HCT116 (cell line): Measurements from ENCODE around the gene INPP5D. TPM values are rescaled to one million over a fixed set of nuclear protein-coding genes. Genes with fewer than 3 reads are reported as not detected.

Experiments
- ATAC-seq: fragments of 200-7000 bp; cut with Tn5 transposase; 2 replicates; pipeline ENCODE4 v1.9.1; 2020; ENCODE audit warnings: mild to moderate bottlenecking, moderate library complexity
- BruUV-seq: library from RNA; stranded (reverse); fragments of 400-500 nt; replicated peaks from 2 replicates; lab custom pipeline; 2021; lab: Mats Ljungman, UMichigan
- CTCF ChIA-PET: fragments of 300-600 bp; sonication (Branson Sonifier 250); formaldehyde crosslinking; loops from one replicate; lab custom pipeline; 2021; ENCODE audit warnings: antibody characterized with exemption; lab: Charles Lee
- POLR2A ChIA-PET: fragments of 300-600, 350-600 bp; sonication (Branson Sonifier 250); formaldehyde crosslinking; loops from one replicate; lab custom pipeline; 2021; ENCODE audit warnings: antibody characterized with exemption; lab: Charles Lee
- RAD21 ChIA-PET, 2 experiments: fragments of 300-600 bp; sonication (Branson Sonifier 250); formaldehyde crosslinking; loops; one replicate each; lab custom pipeline; 2023; ENCODE audit warnings: low total read pairs in 2 of 2; ENCODE audit not compliant: uncharacterized antibody in 2 of 2, unreplicated experiment in 2 of 2, low non-redundant PET in 1 of 2; lab: Charles Lee
- DNase-seq: peaks from one replicate; pipeline ENCODE4 v3.0.0-alpha.2; 2010; ENCODE audit warnings: low read depth, low spot score
- H2AFZ ChIP-seq: fragments of 200-600 bp; shearing (Covaris generic), sonication (generic); 2 replicates; pipeline ENCODE4 v1.6.1; 2017; ENCODE audit warnings: low read depth, mixed run types, mixed read lengths, antibody characterized with exemption, low read length; ENCODE audit not compliant: poor library complexity, severe bottlenecking
- H3K27ac ChIP-seq: 2 replicates; pipeline ENCODE4 v1.5.1; 2012; ENCODE audit warnings: low read depth, low read length
- H3K27me3 ChIP-seq: fragments of 200-600 bp; sonication (generic); 2 replicates; pipeline ENCODE4 v1.6.1; 2016; ENCODE audit warnings: mixed run types, low read length, mixed read lengths; ENCODE audit not compliant: insufficient read depth
- H3K36me3 ChIP-seq, 2 experiments: fragments of 200-500 bp in 1 of 2; fragments of 200-600 bp in 1 of 2; sonication (Bioruptor generic) in 1 of 2; sonication (generic) in 1 of 2; 2 replicates each; pipeline versions ENCODE4 v1.5.1 to v1.6.1; 2014 to 2016; ENCODE audit warnings: low read length in 2 of 2, inconsistent platforms in 1 of 2, mixed read lengths in 1 of 2, mixed run types in 1 of 2; ENCODE audit not compliant: insufficient read depth in 2 of 2, control insufficient read depth in 1 of 2
- H3K4me1 ChIP-seq, 2 experiments: fragments of 200-600 bp in 1 of 2; sonication (generic) in 1 of 2; 2 replicates each; pipeline versions ENCODE4 v1.5.1 to v1.6.1; 2012 to 2017; ENCODE audit warnings: low read length in 2 of 2, inconsistent platforms in 1 of 2, mild to moderate bottlenecking in 1 of 2, mixed read lengths in 1 of 2, mixed run types in 1 of 2, moderate library complexity in 1 of 2; ENCODE audit not compliant: insufficient read depth in 2 of 2, control insufficient read depth in 1 of 2
- H3K4me2 ChIP-seq: fragments of 200-600 bp; sonication (generic); 2 replicates; pipeline ENCODE4 v1.6.1; 2017; ENCODE audit warnings: mixed run types, low read length, mixed read lengths
- H3K4me3 ChIP-seq, 2 experiments: fragments of 200-600 bp in 1 of 2; sonication (generic) in 1 of 2; replicated peaks in 1 of 2; 2 replicates each; pipeline ENCODE4 v1.5.1; 2011 to 2016; ENCODE audit warnings: low read length in 2 of 2, control low read depth in 1 of 2, low read depth in 1 of 2, mild to moderate bottlenecking in 1 of 2, mixed read lengths in 1 of 2, mixed run types in 1 of 2
- H3K79me2 ChIP-seq: fragments of 200-600 bp; sonication (generic); 2 replicates; pipeline ENCODE4 v1.6.1; 2017; ENCODE audit warnings: mild to moderate bottlenecking, mixed run types, low read length, moderate library complexity, mixed read lengths; ENCODE audit not compliant: insufficient read depth
- H3K9ac ChIP-seq: fragments of 200-600 bp; sonication (generic); 2 replicates; pipeline ENCODE4 v1.6.1; 2016; ENCODE audit warnings: low read length, mixed read lengths
- H3K9me2 ChIP-seq: fragments of 200-600 bp; sonication (generic), shearing (Covaris generic); 2 replicates; pipeline ENCODE4 v1.6.1; 2017; ENCODE audit warnings: mixed run types, mild to moderate bottlenecking, moderate library complexity; ENCODE audit not compliant: insufficient read depth
- H3K9me3 ChIP-seq, 2 experiments: fragments of 200-500 bp in 1 of 2; fragments of 200-600 bp in 1 of 2; sonication (Bioruptor generic) in 1 of 2; sonication (generic) in 1 of 2; 2 replicates each; pipeline ENCODE4 v1.6.1; 2014 to 2017; ENCODE audit warnings: low read length in 2 of 2, mixed read lengths in 2 of 2, inconsistent platforms in 1 of 2, low read depth in 1 of 2, mild to moderate bottlenecking in 1 of 2, mixed run types in 1 of 2, moderate library complexity in 1 of 2; ENCODE audit not compliant: control insufficient read depth in 1 of 2, insufficient read depth in 1 of 2
- H4K20me1 ChIP-seq: fragments of 200-600 bp; sonication (generic), shearing (Covaris generic); 2 replicates; pipeline ENCODE4 v1.6.1; 2017; ENCODE audit warnings: mixed run types, mild to moderate bottlenecking, moderate library complexity; ENCODE audit not compliant: insufficient read depth
- CEBPB ChIP-seq: IDR thresholded peaks from 2 replicates; pipeline ENCODE4 v1.6.1; 2012; ENCODE audit warnings: low read depth
- EGR1 ChIP-seq: IDR thresholded peaks from 2 replicates; pipeline ENCODE4 v1.6.1; 2012; ENCODE audit warnings: low read depth
- ELF1 ChIP-seq: IDR thresholded peaks from 2 replicates; pipeline ENCODE4 v1.6.1; 2012; ENCODE audit warnings: low read depth, borderline replicate concordance
- EZH2 ChIP-seq: fragments of 200-600 bp; sonication (generic); IDR thresholded peaks from 2 replicates; pipeline ENCODE4 v1.6.1; 2017; ENCODE audit warnings: antibody characterized with exemption, mixed run types
- EZH2phosphoT487 ChIP-seq: fragments of 200-600 bp; IDR thresholded peaks from 2 replicates; pipeline ENCODE4 v1.6.1; 2018; ENCODE audit warnings: antibody characterized with exemption, borderline replicate concordance
- FOSL1 ChIP-seq: IDR thresholded peaks from 2 replicates; pipeline ENCODE4 v1.6.1; 2012; ENCODE audit warnings: low read depth
- JUND ChIP-seq: IDR thresholded peaks from 2 replicates; pipeline ENCODE4 v1.6.1; 2012
- POLR2A ChIP-seq: IDR thresholded peaks from 2 replicates; pipeline ENCODE4 v1.7.0; 2011; ENCODE audit warnings: borderline replicate concordance; ENCODE audit not compliant: insufficient read depth, insufficient read length; ENCODE audit errors: extremely low read depth
- POLR2AphosphoS5 ChIP-seq: IDR thresholded peaks from 2 replicates; pipeline ENCODE4 v1.6.1; 2011; ENCODE audit warnings: mild to moderate bottlenecking, low read depth, low read length, moderate library complexity
- RAD21 ChIP-seq: IDR thresholded peaks from 2 replicates; pipeline ENCODE4 v1.6.1; 2012; ENCODE audit warnings: low read depth, mild to moderate bottlenecking
- SIN3A ChIP-seq: IDR thresholded peaks from 2 replicates; pipeline ENCODE4 v1.6.1; 2012; ENCODE audit warnings: low read depth
- SP1 ChIP-seq: IDR thresholded peaks from 2 replicates; pipeline ENCODE4 v1.6.1; 2012; ENCODE audit warnings: low read depth
- TCF7L2 ChIP-seq: IDR thresholded peaks from 2 replicates; pipeline ENCODE4 v1.7.0; 2011; ENCODE audit warnings: borderline replicate concordance, inconsistent platforms; ENCODE audit not compliant: insufficient read depth, insufficient read length; ENCODE audit errors: extremely low read depth
- ZNF274 ChIP-seq: fragments of 200-500 bp; sonication (Bioruptor generic); IDR thresholded peaks from 2 replicates; pipeline ENCODE4 v1.6.1; 2014; ENCODE audit warnings: mild to moderate bottlenecking, low read depth, low read length, inconsistent platforms
- intact Hi-C: fragments of 100-400 bp; cut with micrococcal nuclease; formaldehyde crosslinking; loops from 2 replicates; pipeline ENCODE4 v1.10.0; 2022
- total RNA-seq: library from RNA; stranded (reverse); gene quantifications from one replicate; pipeline ENCODE4 v1.2.1, GENCODE V29; 2021; ENCODE audit not compliant: unreplicated experiment
- TF ChIP-seq, protein P1 (sequence below): IDR thresholded peaks from 2 replicates; pipeline ENCODE4 v1.6.1; 2012
- TF ChIP-seq, protein P2 (sequence below): IDR thresholded peaks from 2 replicates; pipeline ENCODE4 v1.6.1; 2012

The INPP5D gene
- total RNA-seq, 1 experiment from 2014 or later, result 1.8 TPM

DNA sequence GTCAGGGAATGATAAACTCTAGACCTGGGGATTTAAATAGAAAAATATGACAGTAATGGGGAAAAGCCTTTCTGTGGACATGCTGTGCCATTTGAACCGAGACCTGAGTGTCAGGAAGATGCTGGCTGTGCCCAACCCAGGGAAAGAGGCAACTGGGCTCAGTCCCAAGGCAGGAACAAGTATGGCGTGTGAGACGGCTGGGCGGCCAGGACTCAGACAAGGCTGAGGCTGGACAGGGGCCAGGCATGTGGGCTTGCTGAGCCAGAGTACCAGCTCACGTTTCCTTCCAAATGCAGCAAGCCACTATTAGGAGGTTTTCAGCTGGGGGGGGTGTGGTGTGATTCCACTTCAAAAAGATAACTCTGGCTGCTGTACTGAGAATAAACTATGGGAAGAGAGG lies 92.4 kb downstream of the INPP5D start:
- Histone ChIP-seq H3K36me3 (no peaks in the 10 kb centered on the region), H3K9me2 (no peaks in the 10 kb centered on the region), H3K4me3 (no peak overlapping the region), H3K27me3 (peaks cover 12% of the 10 kb centered on the region; the same call in 1 of the 2 replicates), H3K9ac (no peak overlapping the region), H3K4me2 (no peak overlapping the region), H3K9me3 (no peaks in the 10 kb centered on the region), H3K79me2 (no peaks in the 10 kb centered on the region), H4K20me1 (no peaks in the 10 kb centered on the region), H3K27ac (no peak overlapping the region), H3K4me1 (no peaks in the 10 kb centered on the region), H2AFZ (no peak overlapping the region)
- no TSS peak for BruUV-seq
- DNase-seq, result no peak
- intact Hi-C loops, result no loop called here
- ChIA-PET CTCF (no interaction called here), POLR2A (no interaction called here), RAD21 (no interaction called here)
- TF ChIP-seq EZH2phosphoT487 (no peak), EGR1 (no peak), ELF1 (no peak), POLR2A (no peak), EZH2 (no peak), SP1 (no peak), POLR2AphosphoS5 (no peak), JUND (no peak), CEBPB (no peak), RAD21 (no peak), ZNF274 (no peak), SIN3A (no peak), FOSL1 (no peak), TCF7L2 (no peak)
- TF ChIP-seq, protein P1, sequence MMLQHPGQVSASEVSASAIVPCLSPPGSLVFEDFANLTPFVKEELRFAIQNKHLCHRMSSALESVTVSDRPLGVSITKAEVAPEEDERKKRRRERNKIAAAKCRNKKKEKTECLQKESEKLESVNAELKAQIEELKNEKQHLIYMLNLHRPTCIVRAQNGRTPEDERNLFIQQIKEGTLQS, result no peak
- TF ChIP-seq, protein P2, sequence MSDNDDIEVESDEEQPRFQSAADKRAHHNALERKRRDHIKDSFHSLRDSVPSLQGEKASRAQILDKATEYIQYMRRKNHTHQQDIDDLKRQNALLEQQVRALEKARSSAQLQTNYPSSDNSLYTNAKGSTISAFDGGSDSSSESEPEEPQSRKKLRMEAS, result no peak
- no peak for ATAC-seq
